ENCODE measurements around the gene ZNF146. TPM values are rescaled to one million over a fixed set of nuclear protein-coding genes. Genes with fewer than 3 reads are reported as not detected.
"Not testable (repeated sequence)": the region's sequence is repeated elsewhere in the genome, so short reads cannot be mapped to it uniquely, and the experiment has no call there.

The ZNF146 gene
- total and polyA plus RNA-seq, 2 experiments from 2014 or later, result 60.0 to 64.6 TPM

GRCh38 chr19:36265064-36265463 is 50.2 kb downstream of the ZNF146 start:
- TF ChIP-seq EZH2phosphoT487 (IDR thresholded peaks at IDR 0.05; ENCODE audit: insufficient read depth, low read depth) (no peak), EZH2 (IDR thresholded peaks at IDR 0.05; ENCODE audit: insufficient read depth, poor library complexity, severe bottlenecking) (no peak)
- H3K9ac ChIP-seq, result no peak overlapping the region
- H2AFZ ChIP-seq, result no peak overlapping the region
- no peak overlapping the region for H3K4me2 ChIP-seq (ENCODE audit: unreplicated experiment)
- H3K9me3 ChIP-seq (ENCODE audit: low read depth), result no peaks in the 10 kb centered on the region
- DNase-seq, result no peak
- H3K27ac ChIP-seq, result no peak overlapping the region
- H3K79me2 ChIP-seq (ENCODE audit: insufficient read depth), result no peaks in the 10 kb centered on the region
- H3K4me1 ChIP-seq (ENCODE audit: insufficient read depth), result no peaks in the 10 kb centered on the region
- H3K27me3 ChIP-seq (replicated peaks; ENCODE audit: insufficient read depth), result no peaks in the 10 kb centered on the region
- WGBS, 2 experiments (ENCODE audit: low coverage in 1 of 2, low lambda C conversion rate in 2 of 2, missing lambda C conversion rate in 2 of 2), result 51 to 53% methylated on average over 4 of the region's 4 CpGs
- no peaks in the 10 kb centered on the region for H3K36me3 ChIP-seq (ENCODE audit: low read depth)
- H3F3A ChIP-seq (ENCODE audit: insufficient read depth), result no peaks in the 10 kb centered on the region
- no peaks in the 10 kb centered on the region for H4K20me1 ChIP-seq (ENCODE audit: insufficient read depth)
- no peaks in the 10 kb centered on the region for H3K9me2 ChIP-seq (ENCODE audit: insufficient read depth)
- in situ Hi-C loops (cut with MboI), result no loop called here
- H3K4me3 ChIP-seq, result no peak overlapping the region

GRCh38 chr19:36265856-36266374 is 51.0 kb downstream of the ZNF146 start:
- H3K4me3 ChIP-seq, result no peak overlapping the region
- H3K4me1 ChIP-seq (ENCODE audit: insufficient read depth), result no peaks in the 10 kb centered on the region
- H3K9me3 ChIP-seq (ENCODE audit: low read depth), result no peaks in the 10 kb centered on the region
- TF ChIP-seq EZH2 (IDR thresholded peaks at IDR 0.05; ENCODE audit: insufficient read depth, poor library complexity, severe bottlenecking) (no peak), EZH2phosphoT487 (IDR thresholded peaks at IDR 0.05; ENCODE audit: insufficient read depth, low read depth) (no peak)
- H3K36me3 ChIP-seq (ENCODE audit: low read depth), result no peaks in the 10 kb centered on the region
- no peak overlapping the region for H3K4me2 ChIP-seq (ENCODE audit: unreplicated experiment)
- H3K79me2 ChIP-seq (ENCODE audit: insufficient read depth), result no peaks in the 10 kb centered on the region
- DNase-seq, result no peak
- H3K9ac ChIP-seq, result no peak overlapping the region
- H2AFZ ChIP-seq, result no peak overlapping the region
- H3K27me3 ChIP-seq (replicated peaks; ENCODE audit: insufficient read depth), result no peaks in the 10 kb centered on the region
- no peaks in the 10 kb centered on the region for H3K9me2 ChIP-seq (ENCODE audit: insufficient read depth)
- H3K27ac ChIP-seq, result no peak overlapping the region
- H3F3A ChIP-seq (ENCODE audit: insufficient read depth), result no peaks in the 10 kb centered on the region
- H4K20me1 ChIP-seq (ENCODE audit: insufficient read depth), result no peaks in the 10 kb centered on the region
- in situ Hi-C loops (cut with MboI), result no loop called here
- 86 to 87% methylated on average over 34 to 35 of the region's 35 CpGs for WGBS, 2 experiments (ENCODE audit: low coverage in 1 of 2, low lambda C conversion rate in 2 of 2, missing lambda C conversion rate in 2 of 2)

- DNase-seq, result no peak
- 87% methylated on average over 45 to 50 of the region's 50 CpGs for WGBS, 2 experiments (ENCODE audit: low coverage in 1 of 2, low lambda C conversion rate in 2 of 2, missing lambda C conversion rate in 2 of 2)
- no peaks in the 10 kb centered on the region for H3K36me3 ChIP-seq (ENCODE audit: low read depth)
These were observed 51.6 kb downstream of the ZNF146 start for GRCh38 chr19:36266375-36266961.

GRCh38 chr19:36267061-36267845 is 52.3 kb downstream of the ZNF146 start:
- Histone ChIP-seq H3K79me2 (ENCODE audit: insufficient read depth) (no peaks in the 10 kb centered on the region), H3K4me1 (ENCODE audit: insufficient read depth) (no peaks in the 10 kb centered on the region), H3K36me3 (ENCODE audit: low read depth) (no peaks in the 10 kb centered on the region), H3K27me3 (replicated peaks; ENCODE audit: insufficient read depth) (no peaks in the 10 kb centered on the region), H3F3A (ENCODE audit: insufficient read depth) (no peaks in the 10 kb centered on the region), H3K9me3 (ENCODE audit: low read depth) (no peaks in the 10 kb centered on the region), H3K4me2 (ENCODE audit: unreplicated experiment) (no peak overlapping the region), H3K4me3 (no peak overlapping the region), H4K20me1 (ENCODE audit: insufficient read depth) (no peaks in the 10 kb centered on the region), H3K9me2 (ENCODE audit: insufficient read depth) (no peaks in the 10 kb centered on the region), H2AFZ (no peak overlapping the region), H3K27ac (no peak overlapping the region), H3K9ac (no peak overlapping the region)
- in situ Hi-C loops (cut with MboI), result no loop called here
- TF ChIP-seq EZH2phosphoT487 (IDR thresholded peaks at IDR 0.05; ENCODE audit: insufficient read depth, low read depth) (no peak), EZH2 (IDR thresholded peaks at IDR 0.05; ENCODE audit: insufficient read depth, poor library complexity, severe bottlenecking) (no peak)
- WGBS, 2 experiments (ENCODE audit: low coverage in 1 of 2, low lambda C conversion rate in 2 of 2, missing lambda C conversion rate in 2 of 2), result 83% methylated on average over 36 of the region's 36 CpGs
- DNase-seq, result no peak

More at GRCh38 chr19:36266375-36266961, 51.6 kb downstream of the ZNF146 start:
- no peaks in the 10 kb centered on the region for H3K9me3 ChIP-seq (ENCODE audit: low read depth)
- no peak overlapping the region for H3K4me3 ChIP-seq
- H2AFZ ChIP-seq, result no peak overlapping the region
- no peaks in the 10 kb centered on the region for H3F3A ChIP-seq (ENCODE audit: insufficient read depth)
- no peaks in the 10 kb centered on the region for H3K79me2 ChIP-seq (ENCODE audit: insufficient read depth)
- H3K9ac ChIP-seq, result no peak overlapping the region
- TF ChIP-seq EZH2 (IDR thresholded peaks at IDR 0.05; ENCODE audit: insufficient read depth, poor library complexity, severe bottlenecking), result no peak
- TF ChIP-seq EZH2phosphoT487 (IDR thresholded peaks at IDR 0.05; ENCODE audit: insufficient read depth, low read depth), result no peak
- no peaks in the 10 kb centered on the region for H4K20me1 ChIP-seq (ENCODE audit: insufficient read depth)
- no peak overlapping the region for H3K27ac ChIP-seq
- H3K4me2 ChIP-seq (ENCODE audit: unreplicated experiment), result no peak overlapping the region
- no peaks in the 10 kb centered on the region for H3K9me2 ChIP-seq (ENCODE audit: insufficient read depth)
- no peaks in the 10 kb centered on the region for H3K27me3 ChIP-seq (replicated peaks; ENCODE audit: insufficient read depth)
- in situ Hi-C loops (cut with MboI), result no loop called here
- no peaks in the 10 kb centered on the region for H3K4me1 ChIP-seq (ENCODE audit: insufficient read depth)

- 78 to 79% methylated on average over 4 to 21 of the region's 21 CpGs for WGBS, 2 experiments (ENCODE audit: low coverage in 1 of 2, low lambda C conversion rate in 2 of 2, missing lambda C conversion rate in 2 of 2)
- H3K9me2 ChIP-seq (ENCODE audit: insufficient read depth); H3K4me1 ChIP-seq (ENCODE audit: insufficient read depth); H3K36me3 ChIP-seq (ENCODE audit: low read depth); H3K27ac ChIP-seq; H3K79me2 ChIP-seq (ENCODE audit: insufficient read depth); H2AFZ ChIP-seq; in situ Hi-C loops (cut with MboI); H4K20me1 ChIP-seq (ENCODE audit: insufficient read depth); H3F3A ChIP-seq (ENCODE audit: insufficient read depth); H3K9me3 ChIP-seq (ENCODE audit: low read depth); H3K4me2 ChIP-seq (ENCODE audit: unreplicated experiment); H3K9ac ChIP-seq; DNase-seq; H3K27me3 ChIP-seq (replicated peaks; ENCODE audit: insufficient read depth); H3K4me3 ChIP-seq: not testable (repeated sequence)
These were observed 53.2 kb downstream of the ZNF146 start for GRCh38 chr19:36268081-36268480.

- in situ Hi-C loops (cut with MboI); H3K36me3 ChIP-seq (ENCODE audit: low read depth); H3K27me3 ChIP-seq (replicated peaks; ENCODE audit: insufficient read depth); H3F3A ChIP-seq (ENCODE audit: insufficient read depth); H4K20me1 ChIP-seq (ENCODE audit: insufficient read depth); H3K27ac ChIP-seq; H3K4me1 ChIP-seq (ENCODE audit: insufficient read depth); H3K4me2 ChIP-seq (ENCODE audit: unreplicated experiment); H3K9me2 ChIP-seq (ENCODE audit: insufficient read depth); DNase-seq; H2AFZ ChIP-seq; H3K79me2 ChIP-seq (ENCODE audit: insufficient read depth); H3K4me3 ChIP-seq; H3K9me3 ChIP-seq (ENCODE audit: low read depth); H3K9ac ChIP-seq: not testable (repeated sequence)
- WGBS, 2 experiments (ENCODE audit: low coverage in 1 of 2, low lambda C conversion rate in 2 of 2, missing lambda C conversion rate in 2 of 2), result 85 to 93% methylated on average over 9 to 18 of the region's 30 CpGs
These were observed 53.7 kb downstream of the ZNF146 start for GRCh38 chr19:36268591-36268990.

Measured in GM23248 (cell line).